ENCODE data around the gene ACAP3. TPM values are rescaled to one million over a fixed set of nuclear protein-coding genes. Genes with fewer than 3 reads are reported as not detected.

ACAP3 gene
- total RNA-seq, 4 donors from 2014 or later, result 98.8 to 189 (median 115) TPM

DNA sequence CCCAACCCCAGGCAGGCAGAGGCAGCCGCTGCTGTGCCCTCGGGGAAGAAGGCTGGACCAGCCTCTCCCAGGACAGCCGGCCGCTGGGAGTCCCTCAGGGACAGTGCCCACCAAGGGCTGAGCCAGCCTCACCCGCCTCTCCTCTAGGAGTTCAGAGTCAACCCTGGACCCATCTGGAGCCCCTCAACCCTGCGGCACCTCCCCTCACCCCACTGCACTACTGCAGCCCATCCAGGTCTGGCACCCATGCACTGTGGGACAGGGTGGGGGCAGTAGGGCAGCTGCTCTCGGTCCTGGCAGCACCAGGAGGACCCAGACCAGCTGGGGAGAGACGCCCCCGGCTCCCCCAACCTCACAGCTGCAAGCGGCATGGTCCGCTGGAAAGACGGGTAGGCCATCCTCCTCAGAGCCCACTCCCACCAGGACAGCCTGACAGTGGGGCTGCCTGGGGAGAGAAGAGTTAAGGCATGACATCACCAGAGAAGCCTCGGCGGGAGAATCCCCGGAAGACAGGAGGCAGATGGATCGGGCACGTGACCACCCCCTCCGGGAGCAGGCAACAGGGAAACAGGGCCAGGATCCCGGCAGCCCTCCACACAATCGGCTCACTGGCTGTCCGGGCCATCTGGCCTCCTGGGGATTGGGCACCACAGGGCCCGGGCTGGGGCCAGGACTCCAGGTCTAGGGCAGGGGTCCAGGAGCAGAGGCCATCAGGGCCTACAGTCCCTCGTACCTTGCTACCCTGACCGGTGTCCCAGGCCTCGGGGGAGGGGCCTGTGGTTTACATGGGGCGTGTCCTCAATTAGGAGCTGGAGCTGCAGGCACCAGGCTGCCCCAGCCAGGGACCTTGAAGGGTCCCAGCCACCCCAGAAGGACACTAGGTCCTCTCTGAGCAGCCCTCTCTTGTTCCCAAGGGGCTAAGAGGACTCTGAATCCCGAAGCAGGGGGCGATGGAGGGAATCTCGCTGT lies 3.1 kb downstream of the ACAP3 start:
- H3K4me3 ChIP-seq (ENCODE audit: low read depth, poor library complexity, severe bottlenecking), result no peak overlapping the region
- TF ChIP-seq, protein P1, sequence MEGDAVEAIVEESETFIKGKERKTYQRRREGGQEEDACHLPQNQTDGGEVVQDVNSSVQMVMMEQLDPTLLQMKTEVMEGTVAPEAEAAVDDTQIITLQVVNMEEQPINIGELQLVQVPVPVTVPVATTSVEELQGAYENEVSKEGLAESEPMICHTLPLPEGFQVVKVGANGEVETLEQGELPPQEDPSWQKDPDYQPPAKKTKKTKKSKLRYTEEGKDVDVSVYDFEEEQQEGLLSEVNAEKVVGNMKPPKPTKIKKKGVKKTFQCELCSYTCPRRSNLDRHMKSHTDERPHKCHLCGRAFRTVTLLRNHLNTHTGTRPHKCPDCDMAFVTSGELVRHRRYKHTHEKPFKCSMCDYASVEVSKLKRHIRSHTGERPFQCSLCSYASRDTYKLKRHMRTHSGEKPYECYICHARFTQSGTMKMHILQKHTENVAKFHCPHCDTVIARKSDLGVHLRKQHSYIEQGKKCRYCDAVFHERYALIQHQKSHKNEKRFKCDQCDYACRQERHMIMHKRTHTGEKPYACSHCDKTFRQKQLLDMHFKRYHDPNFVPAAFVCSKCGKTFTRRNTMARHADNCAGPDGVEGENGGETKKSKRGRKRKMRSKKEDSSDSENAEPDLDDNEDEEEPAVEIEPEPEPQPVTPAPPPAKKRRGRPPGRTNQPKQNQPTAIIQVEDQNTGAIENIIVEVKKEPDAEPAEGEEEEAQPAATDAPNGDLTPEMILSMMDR (IDR thresholded peaks at IDR 0.05), result no peak
- no peak for TF ChIP-seq POLR2A (IDR thresholded peaks at IDR 0.05)
- DNase-seq (ENCODE audit: low spot score in 2 of 2), result peak; percentile 81 to 96
- intact Hi-C loops (cut with DNase I; ENCODE audit: low total_unique reads), result no loop called here
- 16 to 17% methylated on average over 20 to 23 of the region's 29 CpGs for WGBS, 2 donors

DNA sequence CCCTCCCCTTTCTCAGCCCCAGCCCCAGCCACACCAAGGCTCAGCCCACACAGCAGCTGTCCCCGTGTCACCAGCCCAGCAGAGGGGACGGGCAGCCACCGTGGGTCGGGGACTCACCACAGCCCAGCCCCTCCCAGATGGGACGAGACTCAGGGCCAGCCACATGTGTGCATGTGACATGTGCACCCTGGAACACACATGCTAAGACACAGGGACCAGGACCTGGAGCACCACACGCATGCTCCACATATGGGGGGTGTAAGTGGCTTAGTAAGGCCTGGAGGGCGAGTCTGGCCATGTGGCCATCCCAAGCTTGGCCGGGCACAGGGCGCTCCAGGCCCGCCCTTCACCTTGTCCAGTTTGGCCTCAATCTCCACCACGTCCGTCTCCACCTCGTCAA lies 4.0 kb downstream of the ACAP3 start:
- no peak overlapping the region for H3K4me3 ChIP-seq (ENCODE audit: low read depth, poor library complexity, severe bottlenecking)
- DNase-seq (ENCODE audit: low spot score in 2 of 2), result no peak
- TF ChIP-seq POLR2A (IDR thresholded peaks at IDR 0.05), result no peak
- TF ChIP-seq, protein P1 (IDR thresholded peaks at IDR 0.05), result no peak
- 31 to 57% methylated on average over 5 to 13 of the region's 13 CpGs for WGBS, 2 donors
- intact Hi-C loops (cut with DNase I; ENCODE audit: low total_unique reads), result no loop called here

DNA sequence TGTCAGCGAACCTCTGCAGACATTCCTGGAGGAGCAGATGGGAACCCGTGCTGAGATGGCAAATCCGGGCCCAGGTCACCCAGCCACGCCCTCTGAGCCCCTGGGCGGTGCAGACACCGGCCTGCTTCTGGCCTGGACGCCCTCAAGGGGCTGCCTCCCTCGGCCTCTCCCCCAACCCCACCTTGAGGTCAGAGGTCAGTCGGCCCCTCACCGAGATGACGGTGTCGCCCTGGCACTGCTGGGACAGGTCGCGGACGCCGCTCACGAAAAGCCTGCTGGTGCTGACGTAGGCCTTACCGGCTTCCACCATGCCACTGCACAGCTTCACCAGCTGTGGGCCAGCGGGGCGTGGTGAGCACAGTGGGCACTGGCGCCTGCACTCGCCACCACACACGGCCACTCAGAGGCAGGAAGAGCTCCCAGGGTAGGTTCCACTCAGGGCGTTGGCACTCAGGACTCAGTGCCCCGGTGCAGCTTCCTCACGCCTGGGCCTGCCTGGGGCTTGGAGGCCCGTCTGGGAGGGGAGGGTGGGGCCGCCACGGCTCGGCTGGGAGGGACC lies 4.7 kb downstream of the ACAP3 start:
- whole genome bisulfite sequencing, 2 donors, result 40 to 54% methylated on average over 6 to 21 of the region's 31 CpGs
- intact Hi-C loops (cut with DNase I; ENCODE audit: low total_unique reads), result no loop called here
- TF ChIP-seq POLR2A (IDR thresholded peaks at IDR 0.05), result no peak
- TF ChIP-seq, protein P1 (IDR thresholded peaks at IDR 0.05), result no peak
- DNase-seq (ENCODE audit: low spot score in 2 of 2), result no peak
- H3K4me3 ChIP-seq (ENCODE audit: low read depth, poor library complexity, severe bottlenecking), result no peak overlapping the region

DNA sequence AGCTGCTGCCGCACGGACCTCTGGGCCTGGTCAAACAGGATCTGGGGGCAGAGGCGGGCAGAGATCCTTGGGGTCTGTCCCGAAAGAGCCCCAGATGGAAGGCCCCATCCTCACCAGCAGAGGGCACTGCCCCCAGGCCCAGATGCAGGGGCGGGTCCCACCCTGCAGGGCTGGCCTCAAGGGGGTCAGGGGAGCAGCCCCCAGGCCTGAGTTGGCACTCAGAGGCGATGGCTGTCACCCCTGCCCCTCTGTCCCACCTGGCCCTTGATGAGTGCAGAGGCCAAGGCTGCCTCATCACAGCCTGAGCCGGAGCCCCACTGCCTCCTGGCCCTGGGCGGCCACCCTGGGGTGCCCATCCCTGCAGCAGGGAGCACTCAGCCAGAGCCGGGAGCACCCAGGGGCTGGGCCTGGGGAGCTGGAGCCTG lies 5.7 kb downstream of the ACAP3 start:
- intact Hi-C loops (cut with DNase I; ENCODE audit: low total_unique reads), result no loop called here
- WGBS, 2 donors, result 91 to 92% methylated on average over 4 of the region's 9 CpGs
- TF ChIP-seq POLR2A (IDR thresholded peaks at IDR 0.05), result no peak
- DNase-seq (ENCODE audit: low spot score in 2 of 2), result no peak
- H3K4me3 ChIP-seq (ENCODE audit: low read depth, poor library complexity, severe bottlenecking), result no peak overlapping the region

DNA sequence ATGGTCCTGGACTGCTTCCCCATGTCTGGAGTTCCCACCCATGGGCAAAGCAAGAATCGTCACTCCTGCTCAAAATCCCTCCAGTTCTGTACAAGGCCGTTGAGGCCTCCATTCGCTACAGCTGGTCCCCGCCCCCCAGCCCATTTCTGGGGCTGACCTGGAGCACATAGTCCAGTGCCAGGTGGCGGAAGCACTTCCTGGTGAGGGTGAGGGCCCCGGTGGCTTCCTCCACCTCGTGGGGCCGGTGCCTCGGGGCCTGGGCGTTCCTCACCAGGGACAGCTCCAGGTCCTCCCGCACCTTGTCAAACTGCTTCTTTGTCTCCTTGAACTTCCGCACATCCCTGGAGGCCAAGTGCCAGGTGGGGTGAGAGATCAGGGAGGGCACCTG lies 7.4 kb downstream of the ACAP3 start:
- TF ChIP-seq, protein P1 (IDR thresholded peaks at IDR 0.05), result no peak
- no peak for TF ChIP-seq POLR2A (IDR thresholded peaks at IDR 0.05)
- 80 to 86% methylated on average over 9 to 11 of the region's 12 CpGs for WGBS, 2 donors
- intact Hi-C loops (cut with DNase I; ENCODE audit: low total_unique reads), result no loop called here
- no peak overlapping the region for H3K4me3 ChIP-seq (ENCODE audit: low read depth, poor library complexity, severe bottlenecking)
- no peak for DNase-seq (ENCODE audit: low spot score in 2 of 2)

DNA sequence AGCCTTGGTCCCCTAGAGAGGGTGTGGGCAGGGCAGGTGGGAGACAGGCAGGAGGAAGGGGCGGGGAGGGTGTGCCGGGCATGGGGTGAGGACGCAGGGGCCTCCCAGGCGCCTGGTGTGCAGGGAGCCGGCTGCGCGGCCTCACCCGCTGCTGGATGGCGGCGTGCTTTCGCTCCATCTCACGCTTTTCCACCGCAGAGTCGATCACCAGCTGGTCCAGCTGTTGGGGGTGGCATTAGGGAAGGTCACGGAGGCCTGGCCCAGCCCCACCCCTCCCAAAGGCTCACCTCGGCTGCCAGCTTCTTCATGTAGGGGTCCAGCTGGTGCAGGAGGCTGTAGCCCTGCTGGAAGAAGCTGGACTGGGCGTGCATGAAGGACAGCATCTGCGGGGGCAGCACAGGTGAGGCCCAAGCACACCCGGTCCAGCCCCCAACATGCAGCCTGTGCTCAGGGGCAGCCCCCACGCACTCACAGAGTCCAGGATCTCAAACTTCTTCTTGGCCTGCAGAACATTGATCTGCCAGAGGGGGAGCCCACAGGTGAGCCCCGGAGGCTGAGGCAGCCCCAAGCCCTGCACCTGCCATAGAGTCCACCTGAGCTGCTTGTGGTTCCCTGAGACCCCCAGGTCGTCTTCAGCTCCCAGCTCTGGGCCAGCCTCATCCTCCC lies 7.9 kb downstream of the ACAP3 start:
- no peak for DNase-seq (ENCODE audit: low spot score in 2 of 2)
- WGBS, 2 donors, result 91% methylated on average over 16 to 19 of the region's 22 CpGs
- intact Hi-C loops (cut with DNase I; ENCODE audit: low total_unique reads), result no loop called here
- no peak for TF ChIP-seq POLR2A (IDR thresholded peaks at IDR 0.05)
- TF ChIP-seq, protein P1 (IDR thresholded peaks at IDR 0.05), result no peak
- H3K4me3 ChIP-seq (ENCODE audit: low read depth, poor library complexity, severe bottlenecking), result no peak overlapping the region

Data from lower leg skin (tissue), 4 donors.